ENCODE measurements around the gene PFN1. TPM values are rescaled to one million over a fixed set of nuclear protein-coding genes. Genes with fewer than 3 reads are reported as not detected.
"Not testable (repeated sequence)": the region's sequence is repeated elsewhere in the genome, so short reads cannot be mapped to it uniquely, and the experiment has no call there.

Gene PFN1
- total RNA-seq, 3 donors from 2014 or later (not counting 1 experiment from before 2014, with no cell fraction given), result 1,278 to 1,379 (median 1,308) TPM

GRCh38 chr17:4920351-4921048, 27.8 kb downstream of the PFN1 start:
- ATAC-seq (peak in 1 of 3 donors; percentile 43), DNase-seq (no peak)
- no peaks in the 10 kb centered on the region for H3K9me3 ChIP-seq (ENCODE audit: control insufficient read depth, insufficient read depth, low read length)
- TF ChIP-seq CTCF (IDR thresholded peaks at IDR 0.05), result no peak
- Mint-ChIP-seq H3K9me3 (no peaks in the 10 kb centered on the region), H3K36me3 (no peaks in the 10 kb centered on the region), H3K27me3 (ENCODE audit: low read depth in 2 of 2) (no peaks in the 10 kb centered on the region), H3K4me1 (no peaks in the 10 kb centered on the region), H3K27ac (no peak overlapping the region), H3K4me3 (no peak overlapping the region)
- no peak overlapping the region for H3K4me3 ChIP-seq (ENCODE audit: low read length)
- no peaks in the 10 kb centered on the region for H3K27me3 ChIP-seq (ENCODE audit: control insufficient read depth, insufficient read depth, low read length)
- H3K36me3 ChIP-seq (ENCODE audit: control insufficient read depth, insufficient read depth, low read length), result no peaks in the 10 kb centered on the region
- 94% methylated on average over 9 of the region's 10 CpGs for WGBS (ENCODE audit: insufficient coverage)
- no peak overlapping the region for H3K27ac ChIP-seq (ENCODE audit: low read length)
- H3K4me1 ChIP-seq (ENCODE audit: control insufficient read depth, insufficient read depth, low read length), result no peaks in the 10 kb centered on the region
- intact Hi-C loops (cut with micrococcal nuclease), result no loop called here

DNA sequence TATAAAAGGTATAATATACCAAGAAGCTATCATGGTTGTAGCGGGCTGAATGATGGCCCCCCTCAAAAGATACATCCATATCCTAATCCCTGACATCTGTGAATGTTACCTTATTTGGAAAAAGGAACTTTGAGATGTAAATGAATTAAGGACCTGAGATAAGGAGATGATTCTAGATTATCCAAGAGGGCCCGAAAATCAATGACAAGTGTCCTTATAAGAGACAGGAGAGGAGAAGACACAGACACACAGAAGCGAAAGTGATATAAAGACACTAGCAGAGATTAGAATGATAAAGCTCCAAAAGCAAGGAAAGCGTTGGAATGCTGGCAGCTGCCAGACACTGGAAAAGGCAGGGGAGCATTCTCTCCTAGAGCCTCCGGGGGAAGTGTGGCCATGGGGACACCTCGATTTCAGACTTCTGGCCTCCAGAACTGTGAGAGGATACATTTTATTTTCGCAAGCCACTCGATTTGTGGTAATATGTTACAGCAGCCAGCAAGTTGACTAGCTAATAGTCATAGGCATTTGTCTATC, 28.8 kb downstream of the PFN1 start:
- Histone ChIP-seq H3K27me3 (ENCODE audit: control insufficient read depth, insufficient read depth, low read length) (no peaks in the 10 kb centered on the region), H3K9me3 (ENCODE audit: control insufficient read depth, insufficient read depth, low read length) (no peaks in the 10 kb centered on the region), H3K36me3 (ENCODE audit: control insufficient read depth, insufficient read depth, low read length) (no peaks in the 10 kb centered on the region), H3K27ac (ENCODE audit: low read length) (no peak overlapping the region), H3K4me1 (ENCODE audit: control insufficient read depth, insufficient read depth, low read length) (no peaks in the 10 kb centered on the region), H3K4me3 (ENCODE audit: low read length) (no peak overlapping the region)
- DNase-seq (no peak), ATAC-seq (no peak)
- no peak for TF ChIP-seq CTCF (IDR thresholded peaks at IDR 0.05)
- Mint-ChIP-seq H3K27ac (no peak overlapping the region), H3K27me3 (ENCODE audit: low read depth in 2 of 2) (no peaks in the 10 kb centered on the region), H3K36me3 (no peaks in the 10 kb centered on the region), H3K4me3 (no peak overlapping the region), H3K4me1 (no peaks in the 10 kb centered on the region), H3K9me3 (no peaks in the 10 kb centered on the region)
- WGBS (ENCODE audit: insufficient coverage), result 96% methylated on average over 5 of the region's 8 CpGs
- intact Hi-C loops (cut with micrococcal nuclease), result no loop called here

DNA sequence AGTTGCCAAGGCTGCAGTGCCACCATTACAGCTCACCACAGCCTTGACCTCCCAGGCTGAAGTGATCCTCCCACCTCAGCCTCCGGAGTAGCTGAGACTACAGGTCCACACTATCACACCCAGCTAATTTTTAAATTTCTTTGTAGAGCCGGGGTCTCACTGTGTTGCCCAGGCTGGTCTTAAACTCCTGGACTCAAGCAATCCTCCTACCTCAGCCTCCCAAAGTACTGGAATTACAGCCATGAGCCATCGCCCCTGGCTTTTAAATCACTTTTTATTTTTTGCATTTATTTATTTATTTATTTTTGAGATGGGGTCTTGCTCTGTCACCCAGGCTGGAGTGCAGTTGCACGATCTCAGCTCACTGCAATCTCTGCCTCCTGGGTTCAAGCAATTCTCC, 33.8 kb downstream of the PFN1 start:
- DNase-seq; H3K27ac Mint-ChIP-seq; ATAC-seq; intact Hi-C loops (cut with micrococcal nuclease); H3K4me1 ChIP-seq (ENCODE audit: control insufficient read depth, insufficient read depth, low read length); H3K27ac ChIP-seq (ENCODE audit: low read length); H3K9me3 ChIP-seq (ENCODE audit: control insufficient read depth, insufficient read depth, low read length); H3K27me3 Mint-ChIP-seq (ENCODE audit: low read depth in 2 of 2); H3K36me3 Mint-ChIP-seq; H3K36me3 ChIP-seq (ENCODE audit: control insufficient read depth, insufficient read depth, low read length); H3K9me3 Mint-ChIP-seq; H3K4me1 Mint-ChIP-seq; H3K4me3 ChIP-seq (ENCODE audit: low read length); H3K27me3 ChIP-seq (ENCODE audit: control insufficient read depth, insufficient read depth, low read length); H3K4me3 Mint-ChIP-seq: not testable (repeated sequence)
- WGBS (ENCODE audit: insufficient coverage), result 96% methylated on average over 3 of the region's 4 CpGs

- no peaks in the 10 kb centered on the region for H3K36me3 ChIP-seq (ENCODE audit: control insufficient read depth, insufficient read depth, low read length)
- no peaks in the 10 kb centered on the region for H3K27me3 ChIP-seq (ENCODE audit: control insufficient read depth, insufficient read depth, low read length)
- H3K4me3 ChIP-seq (ENCODE audit: low read length), result no peak overlapping the region
- H3K9me3 Mint-ChIP-seq, result no peaks in the 10 kb centered on the region
- WGBS (ENCODE audit: insufficient coverage), result 100% methylated on average over 1 of the region's 1 CpG
- no peaks in the 10 kb centered on the region for H3K36me3 Mint-ChIP-seq
- H3K27ac Mint-ChIP-seq, result no peak overlapping the region
- DNase-seq (no peak), ATAC-seq (no peak)
- H3K4me1 Mint-ChIP-seq, result no peaks in the 10 kb centered on the region
- H3K4me1 ChIP-seq (ENCODE audit: control insufficient read depth, insufficient read depth, low read length), result peaks cover 8% of the 10 kb centered on the region
- TF ChIP-seq CTCF (IDR thresholded peaks at IDR 0.05), result no peak
- H3K9me3 ChIP-seq (ENCODE audit: control insufficient read depth, insufficient read depth, low read length), result no peaks in the 10 kb centered on the region
- H3K27me3 Mint-ChIP-seq (ENCODE audit: low read depth in 2 of 2), result no peaks in the 10 kb centered on the region
- H3K4me3 Mint-ChIP-seq, result no peak overlapping the region
- intact Hi-C loops (cut with micrococcal nuclease), result no loop called here
- H3K27ac ChIP-seq (ENCODE audit: low read length), result no peak overlapping the region
These were observed 34.3 kb downstream of the PFN1 start for GRCh38 chr17:4913994-4914393.
